ENCODE measurements around the gene TRIM33. TPM values are rescaled to one million over a fixed set of nuclear protein-coding genes. Genes with fewer than 3 reads are reported as not detected.
"Not testable (repeated sequence)": the region's sequence is repeated elsewhere in the genome, so short reads cannot be mapped to it uniquely, and the experiment has no call there.

TRIM33 gene
- total and polyA plus RNA-seq, 2 experiments from 2014 or later: 50.3 to 51.1 TPM

- TF ChIP-seq, protein P1, sequence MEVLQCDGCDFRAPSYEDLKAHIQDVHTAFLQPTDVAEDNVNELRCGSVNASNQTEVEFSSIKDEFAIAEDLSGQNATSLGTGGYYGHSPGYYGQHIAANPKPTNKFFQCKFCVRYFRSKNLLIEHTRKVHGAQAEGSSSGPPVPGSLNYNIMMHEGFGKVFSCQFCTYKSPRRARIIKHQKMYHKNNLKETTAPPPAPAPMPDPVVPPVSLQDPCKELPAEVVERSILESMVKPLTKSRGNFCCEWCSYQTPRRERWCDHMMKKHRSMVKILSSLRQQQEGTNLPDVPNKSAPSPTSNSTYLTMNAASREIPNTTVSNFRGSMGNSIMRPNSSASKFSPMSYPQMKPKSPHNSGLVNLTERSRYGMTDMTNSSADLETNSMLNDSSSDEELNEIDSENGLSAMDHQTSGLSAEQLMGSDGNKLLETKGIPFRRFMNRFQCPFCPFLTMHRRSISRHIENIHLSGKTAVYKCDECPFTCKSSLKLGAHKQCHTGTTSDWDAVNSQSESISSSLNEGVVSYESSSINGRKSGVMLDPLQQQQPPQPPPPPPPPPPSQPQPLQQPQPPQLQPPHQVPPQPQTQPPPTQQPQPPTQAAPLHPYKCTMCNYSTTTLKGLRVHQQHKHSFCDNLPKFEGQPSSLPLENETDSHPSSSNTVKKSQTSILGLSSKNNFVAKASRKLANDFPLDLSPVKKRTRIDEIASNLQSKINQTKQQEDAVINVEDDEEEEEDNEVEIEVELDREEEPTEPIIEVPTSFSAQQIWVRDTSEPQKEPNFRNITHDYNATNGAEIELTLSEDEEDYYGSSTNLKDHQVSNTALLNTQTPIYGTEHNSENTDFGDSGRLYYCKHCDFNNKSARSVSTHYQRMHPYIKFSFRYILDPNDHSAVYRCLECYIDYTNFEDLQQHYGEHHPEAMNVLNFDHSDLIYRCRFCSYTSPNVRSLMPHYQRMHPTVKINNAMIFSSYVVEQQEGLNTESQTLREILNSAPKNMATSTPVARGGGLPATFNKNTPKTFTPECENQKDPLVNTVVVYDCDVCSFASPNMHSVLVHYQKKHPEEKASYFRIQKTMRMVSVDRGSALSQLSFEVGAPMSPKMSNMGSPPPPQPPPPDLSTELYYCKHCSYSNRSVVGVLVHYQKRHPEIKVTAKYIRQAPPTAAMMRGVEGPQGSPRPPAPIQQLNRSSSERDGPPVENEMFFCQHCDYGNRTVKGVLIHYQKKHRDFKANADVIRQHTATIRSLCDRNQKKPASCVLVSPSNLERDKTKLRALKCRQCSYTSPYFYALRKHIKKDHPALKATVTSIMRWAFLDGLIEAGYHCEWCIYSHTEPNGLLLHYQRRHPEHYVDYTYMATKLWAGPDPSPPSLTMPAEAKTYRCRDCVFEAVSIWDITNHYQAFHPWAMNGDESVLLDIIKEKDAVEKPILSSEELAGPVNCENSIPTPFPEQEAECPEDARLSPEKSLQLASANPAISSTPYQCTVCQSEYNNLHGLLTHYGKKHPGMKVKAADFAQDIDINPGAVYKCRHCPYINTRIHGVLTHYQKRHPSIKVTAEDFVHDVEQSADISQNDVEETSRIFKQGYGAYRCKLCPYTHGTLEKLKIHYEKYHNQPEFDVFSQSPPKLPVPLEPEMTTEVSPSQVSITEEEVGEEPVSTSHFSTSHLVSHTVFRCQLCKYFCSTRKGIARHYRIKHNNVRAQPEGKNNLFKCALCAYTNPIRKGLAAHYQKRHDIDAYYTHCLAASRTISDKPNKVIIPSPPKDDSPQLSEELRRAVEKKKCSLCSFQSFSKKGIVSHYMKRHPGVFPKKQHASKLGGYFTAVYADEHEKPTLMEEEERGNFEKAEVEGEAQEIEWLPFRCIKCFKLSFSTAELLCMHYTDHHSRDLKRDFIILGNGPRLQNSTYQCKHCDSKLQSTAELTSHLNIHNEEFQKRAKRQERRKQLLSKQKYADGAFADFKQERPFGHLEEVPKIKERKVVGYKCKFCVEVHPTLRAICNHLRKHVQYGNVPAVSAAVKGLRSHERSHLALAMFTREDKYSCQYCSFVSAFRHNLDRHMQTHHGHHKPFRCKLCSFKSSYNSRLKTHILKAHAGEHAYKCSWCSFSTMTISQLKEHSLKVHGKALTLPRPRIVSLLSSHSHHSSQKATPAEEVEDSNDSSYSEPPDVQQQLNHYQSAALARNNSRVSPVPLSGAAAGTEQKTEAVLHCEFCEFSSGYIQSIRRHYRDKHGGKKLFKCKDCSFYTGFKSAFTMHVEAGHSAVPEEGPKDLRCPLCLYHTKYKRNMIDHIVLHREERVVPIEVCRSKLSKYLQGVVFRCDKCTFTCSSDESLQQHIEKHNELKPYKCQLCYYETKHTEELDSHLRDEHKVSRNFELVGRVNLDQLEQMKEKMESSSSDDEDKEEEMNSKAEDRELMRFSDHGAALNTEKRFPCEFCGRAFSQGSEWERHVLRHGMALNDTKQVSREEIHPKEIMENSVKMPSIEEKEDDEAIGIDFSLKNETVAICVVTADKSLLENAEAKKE (CRISPR knock-in tag; IDR thresholded peaks at IDR 0.05): no peak
These were observed 142.3 kb downstream of the TRIM33 start (continued) for GRCh38 chr1:114368560-114369255.

GRCh38 chr1:114367810-114368209 is 143.2 kb downstream of the TRIM33 start:
- H3K79me2 ChIP-seq (replicated peaks; ENCODE audit: insufficient read depth): no peaks in the 10 kb centered on the region

GRCh38 chr1:114363230-114363629 is 147.8 kb downstream of the TRIM33 start:
- ATAC-seq; H3K27ac Mint-ChIP-seq; H3K4me3 ChIP-seq; H3K36me3 ChIP-seq (ENCODE audit: insufficient read depth); H4K20me1 ChIP-seq (replicated peaks; ENCODE audit: insufficient read depth); H3K27me3 Mint-ChIP-seq (ENCODE audit: insufficient read depth, low read depth, poor library complexity); H3K4me1 ChIP-seq (ENCODE audit: insufficient read depth); H3K27ac ChIP-seq (ENCODE audit: low read depth); H3K9me2 ChIP-seq (ENCODE audit: insufficient read depth); H3K4me3 Mint-ChIP-seq; H3K4me1 Mint-ChIP-seq; H2AFZ ChIP-seq; DNase-seq (ENCODE audit: low spot score); H3K27me3 ChIP-seq (ENCODE audit: insufficient read depth); H3K79me2 ChIP-seq (replicated peaks; ENCODE audit: insufficient read depth); H3F3A ChIP-seq (replicated peaks; ENCODE audit: low read depth); H3K4me2 ChIP-seq: not testable (repeated sequence)
- Mint-ChIP-seq H3K36me3 (ENCODE audit: low read depth) (peaks cover 17% of the 10 kb centered on the region; the same call in 2 of the 3 replicates), H3K9me3 (peaks cover 36% of the 10 kb centered on the region)

More at GRCh38 chr1:114367810-114368209, 143.2 kb downstream of the TRIM33 start:
- H2AFZ ChIP-seq: peak overlapping the region; percentile 95
- no peaks in the 10 kb centered on the region; the same call in 1 of the 2 replicates for H3K36me3 ChIP-seq (ENCODE audit: insufficient read depth)
- H3K4me3 ChIP-seq: no peak overlapping the region
- no peak for TF ChIP-seq CREB1 (CRISPR knock-in tag; IDR thresholded peaks at IDR 0.05; ENCODE audit: low read depth)
- no peak for TF ChIP-seq NANOG (IDR thresholded peaks at IDR 0.05; ENCODE audit: borderline replicate concordance)
- TF ChIP-seq, protein P2, sequence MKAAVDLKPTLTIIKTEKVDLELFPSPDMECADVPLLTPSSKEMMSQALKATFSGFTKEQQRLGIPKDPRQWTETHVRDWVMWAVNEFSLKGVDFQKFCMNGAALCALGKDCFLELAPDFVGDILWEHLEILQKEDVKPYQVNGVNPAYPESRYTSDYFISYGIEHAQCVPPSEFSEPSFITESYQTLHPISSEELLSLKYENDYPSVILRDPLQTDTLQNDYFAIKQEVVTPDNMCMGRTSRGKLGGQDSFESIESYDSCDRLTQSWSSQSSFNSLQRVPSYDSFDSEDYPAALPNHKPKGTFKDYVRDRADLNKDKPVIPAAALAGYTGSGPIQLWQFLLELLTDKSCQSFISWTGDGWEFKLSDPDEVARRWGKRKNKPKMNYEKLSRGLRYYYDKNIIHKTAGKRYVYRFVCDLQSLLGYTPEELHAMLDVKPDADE (IDR thresholded peaks at IDR 0.05): no peak
- H3K27ac ChIP-seq (ENCODE audit: low read depth): no peak overlapping the region
- H4K20me1 ChIP-seq (replicated peaks; ENCODE audit: insufficient read depth): no peaks in the 10 kb centered on the region
- H3K9me2 ChIP-seq (ENCODE audit: insufficient read depth): no peaks in the 10 kb centered on the region
- Mint-ChIP-seq H3K9me3 (peaks cover 26% of the 10 kb centered on the region), H3K27me3 (ENCODE audit: insufficient read depth, low read depth, poor library complexity) (peaks cover 3% of the 10 kb centered on the region), H3K4me3 (no peak overlapping the region), H3K36me3 (ENCODE audit: low read depth) (peaks cover 12% of the 10 kb centered on the region; the same call in 2 of the 3 replicates), H3K27ac (no peak overlapping the region), H3K4me1 (peaks cover 19% of the 10 kb centered on the region)
- ATAC-seq (peak; percentile 38; the same call in 2 of the 3 replicates), DNase-seq (ENCODE audit: low spot score) (no peak)
- H3K4me1 ChIP-seq (ENCODE audit: insufficient read depth): 0 out of 2 replicates have a peak, but pooled peaks cover 13% of the 10 kb centered on the region
- no peak overlapping the region for H3K4me2 ChIP-seq
- no peaks in the 10 kb centered on the region for H3K27me3 ChIP-seq (ENCODE audit: insufficient read depth)
- H3F3A ChIP-seq (replicated peaks; ENCODE audit: low read depth): no peaks in the 10 kb centered on the region

All from GM23338 (cell line).